Left cardiac atrium (tissue), 4 donors: ENCODE results near the gene LDHB. TPM values are rescaled to one million over a fixed set of nuclear protein-coding genes. Genes with fewer than 3 reads are reported as not detected.
"Not testable (repeated sequence)": the region's sequence is repeated elsewhere in the genome, so short reads cannot be mapped to it uniquely, and the experiment has no call there.

Source experiments
- ATAC-seq, 2 donors: fragments of 200-7000 bp; cut with Tn5 transposase; one replicate each; pipeline ENCODE4 v1.9.1; 2020; ENCODE audit warnings: mild to moderate bottlenecking in 2 of 2, moderate library complexity in 2 of 2
- DNase-seq: peaks from one replicate; pipeline ENCODE4 v3.0.0-alpha.2; 2020
- intact Hi-C, 2 donors: fragments of 100-400 bp; cut with DNase I; formaldehyde crosslinking; loops; one replicate each; pipeline versions ENCODE4 v1.14.1 to v1.15.1; 2022 to 2023
- total RNA-seq, 2 donors: library from RNA; stranded (reverse); fragmentation: NEBNext Ultra II Directional; extraction: Animal tissue kit (Norgen Biotek cat#: 25700); gene quantifications; one replicate each; pipeline ENCODE4 v1.2.1, GENCODE V29; 2021
- donor health status: DM: no; HTN: yes; CAD: no.
- donor health status: DM: no; HTN: yes; CAD: no; lungs with severe emphysema.
- donor health status: DM: yes; HTN: yes; CAD: no.
- donor health status: Dilated cardiomyopathy.

The LDHB gene
- total RNA-seq, 2 donors from 2014 or later, result 1,145 to 1,293 TPM

- intact Hi-C loops, result no loop called here
- no peak for DNase-seq
- ATAC-seq, result peak; percentile 65 to 82
Observed at GRCh38 chr12:21627924-21628323, 29.7 kb downstream of the LDHB start.

GRCh38 chr12:21618566-21618965, 39.1 kb downstream of the LDHB start:
- intact Hi-C loops, result no loop called here
- ATAC-seq, result no peak

GRCh38 chr12:21617030-21617429, 40.6 kb downstream of the LDHB start:
- ATAC-seq (no peak), DNase-seq (no peak)
- intact Hi-C loops, result no loop called here

More at GRCh38 chr12:21618566-21618965, 39.1 kb downstream of the LDHB start:
- no peak for DNase-seq

GRCh38 chr12:21615431-21615830, 42.2 kb downstream of the LDHB start:
- DNase-seq (no peak), ATAC-seq (no peak)
- intact Hi-C loops, result no loop called here

GRCh38 chr12:21614506-21614905, 43.1 kb downstream of the LDHB start:
- no peak for ATAC-seq
- intact Hi-C loops, result no loop called here
- no peak for DNase-seq

GRCh38 chr12:21613931-21614330, 43.7 kb downstream of the LDHB start:
- intact Hi-C loops, result no loop called here
- ATAC-seq, result no peak
- no peak for DNase-seq

- ATAC-seq (no peak), DNase-seq (no peak)
- intact Hi-C loops, result loop anchor here (2.0 to 5.0 kb wide), 2 partner anchors 73 to 74 kb away; no protein-coding TSS in a partner anchor
Observed at GRCh38 chr12:21608196-21608595, 49.4 kb downstream of the LDHB start.

- ATAC-seq, result peak in 1 of 2 donors; percentile 55
- intact Hi-C loops, result loop anchor here (2.0 to 5.0 kb wide), 2 partner anchors 73 to 75 kb away; no protein-coding TSS in a partner anchor
Observed at GRCh38 chr12:21607701-21608100, 49.9 kb downstream of the LDHB start.

GRCh38 chr12:21606175-21606574, 51.5 kb downstream of the LDHB start:
- ATAC-seq (no peak), DNase-seq (no peak)
- intact Hi-C loops, result loop anchor here in 1 of 2 donors (5.0 kb wide), 1 partner anchor 76 kb away; no protein-coding TSS in a partner anchor

More at GRCh38 chr12:21607701-21608100, 49.9 kb downstream of the LDHB start:
- DNase-seq, result no peak

- ATAC-seq, result no peak
Observed at GRCh38 chr12:21604245-21605101, 53.2 kb downstream of the LDHB start, which contains the start of gene GYS2. Gene GYS2 (minus strand): TSS chr12:21604847. CDS start chr12:21604592, 255 bp downstream.

GRCh38 chr12:21602774-21603173, 54.9 kb downstream of the LDHB start:
- peak in 1 of 2 donors; percentile 57 for ATAC-seq
- DNase-seq, result no peak
- intact Hi-C loops, result no loop called here

More at GRCh38 chr12:21604245-21605101, 53.2 kb downstream of the LDHB start, which contains the start of gene GYS2:
- DNase-seq, result no peak
- intact Hi-C loops, result loop anchor here in 1 of 2 donors (5.0 kb wide), 1 partner anchor 78 kb away; no protein-coding TSS in a partner anchor

GRCh38 chr12:21600196-21600595, 57.4 kb downstream of the LDHB start:
- intact Hi-C loops, result no loop called here
- no peak for ATAC-seq
- no peak for DNase-seq

- DNase-seq (no peak), ATAC-seq (no peak)
- intact Hi-C loops, result no loop called here
Observed at GRCh38 chr12:21599143-21599999, 58.3 kb downstream of the LDHB start.

GRCh38 chr12:21598651-21599050, 59.0 kb downstream of the LDHB start:
- ATAC-seq (no peak), DNase-seq (no peak)
- intact Hi-C loops, result no loop called here

- intact Hi-C loops, ATAC-seq, DNase-seq: not testable (repeated sequence)
Observed at GRCh38 chr12:21595356-21595755, 62.3 kb downstream of the LDHB start.

- DNase-seq (no peak), ATAC-seq (no peak)
- intact Hi-C loops, result no loop called here
Observed at GRCh38 chr12:21585485-21585884, 72.2 kb downstream of the LDHB start.
